Vagina (tissue), 2 donors: ENCODE results near the gene PRMT2.
A peak's percentile ranks its signal among the peaks of the same experiment; 100 is the strongest.

Experiments used
- POLR2AphosphoS5 ChIP-seq, 2 donors: sonication (generic); formaldehyde crosslinking; IDR thresholded peaks; one replicate each; pipeline ENCODE4 v1.9.0; 2017; ENCODE audit warnings: antibody characterized with exemption in 2 of 2, mild to moderate bottlenecking in 2 of 2, low read depth in 1 of 2; ENCODE audit not compliant: insufficient read depth in 1 of 2
- TF ChIP-seq, protein P1 (sequence below), 3 experiments: fragments of 450-650 bp in 2 of 3; fragments of 200-600 bp in 1 of 3; sonication (generic) in 1 of 3; IDR thresholded peaks; one replicate each; pipeline ENCODE4 v1.5.1; 2017 to 2019; ENCODE audit warnings: antibody characterized with exemption in 3 of 3, mild to moderate bottlenecking in 2 of 3, moderate library complexity in 2 of 3

DNA sequence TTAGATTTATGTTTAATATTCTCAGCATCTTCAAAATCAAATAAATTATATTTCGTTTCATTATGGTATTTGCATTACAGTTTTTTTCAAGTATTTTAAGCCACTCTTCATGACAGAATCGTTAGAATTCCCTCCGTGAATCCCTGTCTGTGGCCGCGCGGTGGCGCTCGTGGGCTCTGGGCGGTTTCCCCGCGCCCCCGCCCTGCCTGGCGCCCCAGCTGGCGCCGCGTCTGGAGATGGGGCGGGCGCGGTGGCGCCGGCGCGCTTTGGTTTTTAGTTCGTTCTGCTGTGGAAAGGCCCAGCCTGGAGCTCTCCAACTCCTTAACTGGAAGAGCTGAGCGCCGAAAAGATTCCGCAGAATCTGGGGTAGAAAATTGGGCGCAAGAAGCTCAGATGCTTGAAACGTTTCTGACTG, 25.7 kb downstream of the PRMT2 start:
- TF ChIP-seq, protein P1, sequence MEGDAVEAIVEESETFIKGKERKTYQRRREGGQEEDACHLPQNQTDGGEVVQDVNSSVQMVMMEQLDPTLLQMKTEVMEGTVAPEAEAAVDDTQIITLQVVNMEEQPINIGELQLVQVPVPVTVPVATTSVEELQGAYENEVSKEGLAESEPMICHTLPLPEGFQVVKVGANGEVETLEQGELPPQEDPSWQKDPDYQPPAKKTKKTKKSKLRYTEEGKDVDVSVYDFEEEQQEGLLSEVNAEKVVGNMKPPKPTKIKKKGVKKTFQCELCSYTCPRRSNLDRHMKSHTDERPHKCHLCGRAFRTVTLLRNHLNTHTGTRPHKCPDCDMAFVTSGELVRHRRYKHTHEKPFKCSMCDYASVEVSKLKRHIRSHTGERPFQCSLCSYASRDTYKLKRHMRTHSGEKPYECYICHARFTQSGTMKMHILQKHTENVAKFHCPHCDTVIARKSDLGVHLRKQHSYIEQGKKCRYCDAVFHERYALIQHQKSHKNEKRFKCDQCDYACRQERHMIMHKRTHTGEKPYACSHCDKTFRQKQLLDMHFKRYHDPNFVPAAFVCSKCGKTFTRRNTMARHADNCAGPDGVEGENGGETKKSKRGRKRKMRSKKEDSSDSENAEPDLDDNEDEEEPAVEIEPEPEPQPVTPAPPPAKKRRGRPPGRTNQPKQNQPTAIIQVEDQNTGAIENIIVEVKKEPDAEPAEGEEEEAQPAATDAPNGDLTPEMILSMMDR (IDR thresholded peaks at IDR 0.05), result peak; percentile 34 to 66 (median 51)
- TF ChIP-seq POLR2AphosphoS5 (IDR thresholded peaks at IDR 0.05; ENCODE audit: insufficient read depth in 1 of 2, low read depth in 1 of 2), result peak in 1 of 2 donors; percentile 14
